Measurements from ENCODE around the gene HVCN1.

HVCN1 gene

DNA sequence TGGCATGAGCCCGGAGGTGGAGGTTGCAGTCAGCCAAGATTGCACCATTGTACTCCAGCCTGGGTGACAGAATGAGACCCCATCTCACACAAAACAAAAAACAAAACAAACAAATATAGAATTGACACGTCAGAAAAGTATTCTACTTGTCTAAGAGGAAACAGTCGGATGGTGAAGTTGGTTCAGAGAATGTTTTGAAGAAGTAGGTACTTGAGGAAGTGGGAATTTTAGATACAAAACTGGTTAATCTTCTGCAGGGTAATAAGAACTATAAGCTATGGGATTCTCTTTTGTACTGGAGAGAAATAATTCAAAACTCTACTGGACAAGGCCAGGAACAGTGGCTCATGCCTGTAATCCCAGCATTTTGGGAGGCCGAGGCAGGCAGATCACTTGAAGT, 89.6 kb downstream of the HVCN1 start:
- peaks cover 8% of the 10 kb centered on the region for H3K4me1 Mint-ChIP-seq (ENCODE audit: low read depth)
- no peaks in the 10 kb centered on the region for H3K36me3 Mint-ChIP-seq (ENCODE audit: low read depth)
- H3K9me3 Mint-ChIP-seq = no peaks in the 10 kb centered on the region
- H3K27ac Mint-ChIP-seq = no peak overlapping the region
- no peaks in the 10 kb centered on the region for H3K27me3 Mint-ChIP-seq (ENCODE audit: low read depth)
- H3K4me3 Mint-ChIP-seq = no peak overlapping the region

Measured in T-helper 1 cell treated with Interleukin-12 subunit alpha and Interleukin-12 subunit beta and Interleukin-4 antibody, amounts not matched to agents 30 μg/mL and 1 μg/mL, for 36 hours (primary cell).